Body of pancreas (tissue), 4 donors: Measurements from ENCODE around the gene ADGRB3.

Experiments used
- POLR2A ChIP-seq, 3 donors: fragments of 450-650 bp; IDR thresholded peaks; one replicate each; pipeline ENCODE4 v1.6.1; 2016; ENCODE audit warnings: antibody characterized with exemption in 3 of 3, mild to moderate bottlenecking in 2 of 3
- TF ChIP-seq, protein P1 (sequence below), 7 experiments: fragments of 450-650 bp in 4 of 7; fragments of 200-600 bp in 3 of 7; sonication (generic) in 3 of 7; IDR thresholded peaks; one replicate each; pipeline ENCODE4 v1.5.1; 2016 to 2019; ENCODE audit warnings: antibody characterized with exemption in 7 of 7

DNA sequence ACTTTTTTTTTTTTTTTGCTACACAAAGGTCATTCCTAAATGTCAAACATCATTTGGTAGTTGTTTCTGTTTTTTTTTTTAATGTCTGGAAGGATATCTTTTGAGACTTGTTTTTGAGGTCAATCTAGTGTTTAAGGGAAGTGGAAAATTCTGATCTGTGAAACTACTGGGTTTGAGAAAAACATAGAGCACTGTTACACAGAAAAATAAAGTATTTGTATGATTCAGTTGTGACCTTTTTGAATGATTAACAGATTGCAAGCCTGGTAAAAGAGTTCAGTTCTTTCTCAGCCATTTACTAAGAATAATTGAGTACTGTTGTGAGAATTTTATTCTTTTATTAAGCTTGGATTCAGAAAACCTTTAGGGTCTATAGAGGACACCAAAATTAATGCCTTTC, 276.7 kb downstream of the ADGRB3 start:
- no peak for TF ChIP-seq POLR2A (IDR thresholded peaks at IDR 0.05)
- TF ChIP-seq, protein P1, sequence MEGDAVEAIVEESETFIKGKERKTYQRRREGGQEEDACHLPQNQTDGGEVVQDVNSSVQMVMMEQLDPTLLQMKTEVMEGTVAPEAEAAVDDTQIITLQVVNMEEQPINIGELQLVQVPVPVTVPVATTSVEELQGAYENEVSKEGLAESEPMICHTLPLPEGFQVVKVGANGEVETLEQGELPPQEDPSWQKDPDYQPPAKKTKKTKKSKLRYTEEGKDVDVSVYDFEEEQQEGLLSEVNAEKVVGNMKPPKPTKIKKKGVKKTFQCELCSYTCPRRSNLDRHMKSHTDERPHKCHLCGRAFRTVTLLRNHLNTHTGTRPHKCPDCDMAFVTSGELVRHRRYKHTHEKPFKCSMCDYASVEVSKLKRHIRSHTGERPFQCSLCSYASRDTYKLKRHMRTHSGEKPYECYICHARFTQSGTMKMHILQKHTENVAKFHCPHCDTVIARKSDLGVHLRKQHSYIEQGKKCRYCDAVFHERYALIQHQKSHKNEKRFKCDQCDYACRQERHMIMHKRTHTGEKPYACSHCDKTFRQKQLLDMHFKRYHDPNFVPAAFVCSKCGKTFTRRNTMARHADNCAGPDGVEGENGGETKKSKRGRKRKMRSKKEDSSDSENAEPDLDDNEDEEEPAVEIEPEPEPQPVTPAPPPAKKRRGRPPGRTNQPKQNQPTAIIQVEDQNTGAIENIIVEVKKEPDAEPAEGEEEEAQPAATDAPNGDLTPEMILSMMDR (IDR thresholded peaks at IDR 0.05), result no peak
